Colonic mucosa (tissue), 4 donors: ENCODE data around the gene PAX5. TPM values are rescaled to one million over a fixed set of nuclear protein-coding genes. Genes with fewer than 3 reads are reported as not detected.

Experiments used
- DNase-seq: peaks from one replicate; pipeline ENCODE4 v3.0.0-alpha.2; 2020
- H3K27ac ChIP-seq: fragments of 200-600 bp; one replicate; pipeline ENCODE4 v1.8.0; 2021
- H3K27me3 ChIP-seq: fragments of 200-600 bp; one replicate; pipeline ENCODE4 v1.8.0; 2021
- H3K36me3 ChIP-seq: fragments of 200-600 bp; one replicate; pipeline ENCODE4 v1.8.0; 2021
- H3K4me1 ChIP-seq: fragments of 200-600 bp; one replicate; pipeline ENCODE4 v1.8.0; 2021; ENCODE audit warnings: mild to moderate bottlenecking
- H3K4me3 ChIP-seq: fragments of 200-600 bp; one replicate; pipeline ENCODE4 v1.8.0; 2021
- H3K9ac ChIP-seq, 2 donors: one replicate each; pipeline ENCODE4 v1.7.0; 2013; ENCODE audit warnings: control low read depth in 2 of 2, low read depth in 2 of 2, low read length in 2 of 2
- H3K9me3 ChIP-seq: fragments of 200-600 bp; one replicate; pipeline ENCODE4 v1.8.0; 2021
- CTCF ChIP-seq: fragments of 200-600 bp; IDR thresholded peaks from one replicate; pipeline ENCODE4 v1.8.0; 2022; ENCODE audit warnings: antibody characterized with exemption, mild to moderate bottlenecking
- intact Hi-C: fragments of 100-400 bp; cut with DNase I; formaldehyde crosslinking; loops from one replicate; pipeline ENCODE4 v1.14.1; 2022
- total RNA-seq, 2 donors: library from RNA; stranded (reverse); fragmentation: NEBNext Ultra II Directional in 1 of 2; extraction: Animal tissue kit (Norgen Biotek cat#: 25700) in 1 of 2; gene quantifications; one replicate each; pipeline ENCODE4 v1.2.1, GENCODE V29; 2021
- donor health status: healthy.
- donor health status: DM: no; HTN: no; CAD: no.
- donor health status: DM: no; HTN: no; CAD: no.

Gene PAX5
- total RNA-seq, 2 donors from 2014 or later, result 0.08 to 0.32 TPM

- TF ChIP-seq CTCF, result no peak
- H3K27me3 ChIP-seq, result no peaks in the 10 kb centered on the region
These were observed 219.0 kb downstream of the PAX5 start for GRCh38 chr9:36815023-36815422.

GRCh38 chr9:36813154-36813553 is 220.9 kb downstream of the PAX5 start:
- Histone ChIP-seq H3K4me3 (no peak overlapping the region), H3K9ac (no peak overlapping the region), H3K4me1 (no peaks in the 10 kb centered on the region), H3K27ac (no peak overlapping the region), H3K36me3 (no peaks in the 10 kb centered on the region), H3K9me3 (no peaks in the 10 kb centered on the region), H3K27me3 (no peaks in the 10 kb centered on the region)
- intact Hi-C loops, result no loop called here
- TF ChIP-seq CTCF, result no peak
- no peak for DNase-seq

More at GRCh38 chr9:36815023-36815422, 219.0 kb downstream of the PAX5 start:
- no peak overlapping the region for H3K27ac ChIP-seq
- no peak overlapping the region for H3K4me3 ChIP-seq
- H3K9ac ChIP-seq, result no peak overlapping the region
- intact Hi-C loops, result no loop called here
- DNase-seq, result no peak
- no peaks in the 10 kb centered on the region for H3K4me1 ChIP-seq
- no peaks in the 10 kb centered on the region for H3K9me3 ChIP-seq
- no peaks in the 10 kb centered on the region for H3K36me3 ChIP-seq

GRCh38 chr9:36812556-36812955 is 221.5 kb downstream of the PAX5 start:
- no peaks in the 10 kb centered on the region for H3K4me1 ChIP-seq
- H3K27me3 ChIP-seq, result no peaks in the 10 kb centered on the region
- intact Hi-C loops, result no loop called here
- no peaks in the 10 kb centered on the region for H3K36me3 ChIP-seq
- no peak for TF ChIP-seq CTCF
- no peak overlapping the region for H3K27ac ChIP-seq
- no peaks in the 10 kb centered on the region for H3K9me3 ChIP-seq
- no peak overlapping the region for H3K4me3 ChIP-seq
- DNase-seq, result no peak
- no peak overlapping the region for H3K9ac ChIP-seq

GRCh38 chr9:36808251-36808650 is 225.8 kb downstream of the PAX5 start:
- no peak for DNase-seq
- intact Hi-C loops, result no loop called here
- H3K9me3 ChIP-seq, result no peaks in the 10 kb centered on the region
- H3K4me3 ChIP-seq, result no peak overlapping the region
- H3K27ac ChIP-seq, result no peak overlapping the region
- H3K9ac ChIP-seq, result no peak overlapping the region
- no peaks in the 10 kb centered on the region for H3K4me1 ChIP-seq
- H3K36me3 ChIP-seq, result no peaks in the 10 kb centered on the region
- TF ChIP-seq CTCF, result no peak
- H3K27me3 ChIP-seq, result no peaks in the 10 kb centered on the region

GRCh38 chr9:36803961-36804360 is 230.1 kb downstream of the PAX5 start:
- H3K27me3 ChIP-seq, result no peaks in the 10 kb centered on the region
- H3K27ac ChIP-seq, result no peak overlapping the region
- TF ChIP-seq CTCF, result no peak
- no peak for DNase-seq
- intact Hi-C loops, result no loop called here
- H3K36me3 ChIP-seq, result no peaks in the 10 kb centered on the region
- H3K4me1 ChIP-seq, result no peaks in the 10 kb centered on the region
- no peak overlapping the region for H3K9ac ChIP-seq
- H3K4me3 ChIP-seq, result no peak overlapping the region
- H3K9me3 ChIP-seq, result no peaks in the 10 kb centered on the region
